IMR-90 (cell line): ENCODE results near the gene GPR89B. TPM values are rescaled to one million over a fixed set of nuclear protein-coding genes. Genes with fewer than 3 reads are reported as not detected.

Source experiments
- ATAC-seq: fragments of 200-7000 bp; cut with Tn5 transposase; 2 replicates; pipeline ENCODE4 v1.9.1; 2020; ENCODE audit warnings: low read depth, mild to moderate bottlenecking, moderate library complexity
- BruUV-seq: library from RNA; stranded (reverse); fragments of 400-500 nt; replicated peaks from 2 replicates; lab custom pipeline; 2021; lab: Mats Ljungman, UMichigan
- CTCF ChIA-PET: fragments of 300-600 bp; formaldehyde crosslinking; extraction: SDS; loops from one replicate; lab custom pipeline; 2021; ENCODE audit warnings: antibody characterized with exemption; lab: Yijun Ruan, JAX
- POLR2A ChIA-PET: fragments of 300-600 bp; sonication (Branson Sonifier 250); formaldehyde crosslinking; loops from one replicate; lab custom pipeline; 2022; ENCODE audit warnings: antibody characterized with exemption; ENCODE audit not compliant: unreplicated experiment; lab: Charles Lee
- DNase-seq: peaks from one replicate; pipeline ENCODE4 v3.0.0; 2013
- H2AFZ ChIP-seq: replicated peaks from 2 replicates; pipeline ENCODE3; 2013; ENCODE audit warnings: low read length, mild to moderate bottlenecking; ENCODE audit not compliant: poor library complexity
- H2AK5ac ChIP-seq: 2 replicates; pipeline ENCODE4 v1.6.1; 2013; ENCODE audit warnings: low read depth, low read length, inconsistent platforms
- H2AK9ac ChIP-seq: replicated peaks from 2 replicates; pipeline ENCODE3; 2013; ENCODE audit warnings: mild to moderate bottlenecking, low read depth, low read length, moderate library complexity; ENCODE audit not compliant: poor library complexity
- H2BK120ac ChIP-seq: 2 replicates; pipeline ENCODE4 v1.6.1; 2013; ENCODE audit warnings: low read depth, low read length, inconsistent platforms
- H2BK15ac ChIP-seq: 3 replicates; pipeline ENCODE4 v1.6.1; 2013; ENCODE audit warnings: low read depth, low read length, inconsistent platforms
- H2BK20ac ChIP-seq: 2 replicates; pipeline ENCODE4 v1.6.1; 2013; ENCODE audit warnings: low read depth, mild to moderate bottlenecking, inconsistent platforms, low read length, moderate library complexity
- H2BK5ac ChIP-seq: 2 replicates; pipeline ENCODE4 v1.6.1; 2013; ENCODE audit warnings: mild to moderate bottlenecking, low read depth, low read length, inconsistent platforms; ENCODE audit not compliant: poor library complexity, severe bottlenecking
- H3K14ac ChIP-seq: replicated peaks from 2 replicates; pipeline ENCODE4 v1.6.1; 2013; ENCODE audit warnings: low read depth, low read length, inconsistent platforms
- H3K18ac ChIP-seq: 2 replicates; pipeline ENCODE4 v1.6.1; 2013; ENCODE audit warnings: low read depth, low read length, control low read depth
- H3K23ac ChIP-seq: 2 replicates; pipeline ENCODE4 v1.6.1; 2013; ENCODE audit warnings: low read depth, low read length, inconsistent platforms
- H3K27ac ChIP-seq: 2 replicates; pipeline ENCODE4 v1.5.1; 2013; ENCODE audit warnings: mild to moderate bottlenecking, control low read depth, low read length; ENCODE audit not compliant: insufficient read depth
- H3K27me3 ChIP-seq: 2 replicates; pipeline ENCODE4 v1.6.1; 2013; ENCODE audit warnings: low read length; ENCODE audit not compliant: control insufficient read depth, insufficient read depth
- H3K36me3 ChIP-seq: 2 replicates; pipeline ENCODE4 v1.6.1; 2013; ENCODE audit warnings: low read length, mixed read lengths; ENCODE audit not compliant: control insufficient read depth, insufficient read depth
- H3K4ac ChIP-seq: 2 replicates; pipeline ENCODE4 v1.6.1; 2013; ENCODE audit warnings: low read depth, low read length, inconsistent platforms
- H3K4me1 ChIP-seq: 2 replicates; pipeline ENCODE4 v1.6.1; 2013; ENCODE audit warnings: low read length, mixed read lengths; ENCODE audit not compliant: control insufficient read depth, insufficient read depth
- H3K4me2 ChIP-seq: 2 replicates; pipeline ENCODE4 v1.6.1; 2013; ENCODE audit warnings: low read depth, mild to moderate bottlenecking, control low read depth, low read length, moderate library complexity
- H3K4me3 ChIP-seq: 2 replicates; pipeline ENCODE4 v1.5.1; 2013; ENCODE audit warnings: low read depth, mild to moderate bottlenecking, control low read depth, low read length, moderate library complexity; ENCODE audit not compliant: insufficient read depth
- H3K56ac ChIP-seq: 2 replicates; pipeline ENCODE4 v1.6.1; 2013; ENCODE audit warnings: low read length, inconsistent platforms; ENCODE audit not compliant: insufficient read depth; ENCODE audit errors: extremely low read depth
- H3K79me1 ChIP-seq, 2 experiments: 2 replicates each; pipeline ENCODE4 v1.6.1; 2013; ENCODE audit warnings: low read length in 2 of 2, inconsistent platforms in 1 of 2, low read depth in 1 of 2
- H3K9ac ChIP-seq: 2 replicates; pipeline ENCODE4 v1.6.1; 2013; ENCODE audit warnings: low read depth, low read length, control low read depth
- H3K9me1 ChIP-seq: 2 replicates; pipeline ENCODE4 v1.6.1; 2013; ENCODE audit warnings: low read length, inconsistent platforms; ENCODE audit not compliant: insufficient read depth
- H3K9me3 ChIP-seq: 2 replicates; pipeline ENCODE4 v1.6.1; 2013; ENCODE audit warnings: low read length; ENCODE audit not compliant: control insufficient read depth, insufficient read depth
- H4K20me1 ChIP-seq: 2 replicates; pipeline ENCODE4 v1.6.1; 2013; ENCODE audit warnings: low read length, inconsistent platforms; ENCODE audit not compliant: insufficient read depth
- H4K5ac ChIP-seq: 2 replicates; pipeline ENCODE4 v1.6.1; 2013; ENCODE audit warnings: mild to moderate bottlenecking, low read depth, low read length, control low read depth
- H4K8ac ChIP-seq, 2 experiments: 2 replicates each; pipeline ENCODE4 v1.6.1; 2013; ENCODE audit warnings: low read depth in 2 of 2, low read length in 2 of 2, control low read depth in 1 of 2, inconsistent platforms in 1 of 2
- H4K91ac ChIP-seq: 2 replicates; pipeline ENCODE4 v1.6.1; 2013; ENCODE audit warnings: low read depth, low read length, inconsistent platforms; ENCODE audit not compliant: insufficient read depth
- CEBPB ChIP-seq: IDR thresholded peaks from 2 replicates; pipeline ENCODE4 v1.6.1; 2012; ENCODE audit warnings: low read depth, low read length, improper control_type of control experiment
- CHD1 ChIP-seq: IDR thresholded peaks from 2 replicates; pipeline ENCODE4 v1.6.1; 2012; ENCODE audit warnings: low read depth, low read length, improper control_type of control experiment
- FOS ChIP-seq: fragments of 150-350 bp; IDR thresholded peaks from 2 replicates; pipeline ENCODE4 v1.6.1; 2016; ENCODE audit warnings: low read depth, low read length
- NFE2L2 ChIP-seq: fragments of 150-350 bp; IDR thresholded peaks from 2 replicates; pipeline ENCODE4 v1.6.1; 2016; ENCODE audit warnings: low read depth, mild to moderate bottlenecking, low read length
- POLR2A ChIP-seq: IDR thresholded peaks from 2 replicates; pipeline ENCODE4 v1.6.1; 2012; ENCODE audit warnings: mild to moderate bottlenecking, low read depth, low read length
- RCOR1 ChIP-seq: IDR thresholded peaks from 2 replicates; pipeline ENCODE4 v1.6.1; 2012; ENCODE audit warnings: mild to moderate bottlenecking, low read length, improper control_type of control experiment; ENCODE audit not compliant: insufficient replicate concordance
- SMC3 ChIP-seq: fragments of 150-350 bp; IDR thresholded peaks from 2 replicates; pipeline ENCODE4 v1.6.1; 2016; ENCODE audit warnings: low read depth, mild to moderate bottlenecking, antibody characterized with exemption, low read length, moderate library complexity
- WGBS, 2 experiments: methylation state at CpG; one replicate each; pipeline versions ENCODE4 v1.1.5 to v1.1.7; 2013; ENCODE audit warnings: missing lambda C conversion rate in 2 of 2; ENCODE audit not compliant: insufficient read length in 1 of 2; ENCODE audit errors: extremely low coverage in 2 of 2; 5-methylcytosine and 5-hydroxymethylcytosine counted together
- dilution Hi-C: fragments of 300-500 bp; cut with HindIII; formaldehyde crosslinking; loops from one replicate; pipeline ENCODE4 v1.14.3; 2018; ENCODE audit warnings: low sequenced_read_pairs; ENCODE audit not compliant: unreplicated experiment
- in situ Hi-C: fragments of 300-500 bp; cut with MboI; formaldehyde crosslinking; loops from 3 replicates; pipeline ENCODE4 v1.14.3; 2019; ENCODE audit warnings: low sequenced_read_pairs, inconsistent platforms, mixed read lengths
- intact Hi-C: fragments of 100-400 bp; cut with micrococcal nuclease; formaldehyde crosslinking; loops from 2 replicates; pipeline ENCODE4 v1.10.0; 2022
- polyA plus RNA-seq, 3 experiments: library from polyadenylated mRNA; depleted of rRNA; stranded (reverse); fragments of >200 nt; gene quantifications; 2 replicates each; pipeline ENCODE4 v1.2.3, GENCODE V29; 2012; ENCODE audit warnings: low replicate concordance in 1 of 3
- total RNA-seq: library from RNA; depleted of rRNA; stranded (reverse); fragments of >200 nt; gene quantifications from 2 replicates; pipeline ENCODE4 v1.2.3, GENCODE V29; 2012
- TF ChIP-seq, protein P1 (sequence below): conservative IDR thresholded peaks from 2 replicates; pipeline ENCODE4 v1.5.1; 2012; ENCODE audit warnings: mild to moderate bottlenecking, low read depth, low read length, improper control_type of control experiment

Gene GPR89B
- total and polyA plus RNA-seq, 2 of the 4 experiments (the other 2 are of a cell fraction), result 9.4 to 13.1 TPM

DNA sequence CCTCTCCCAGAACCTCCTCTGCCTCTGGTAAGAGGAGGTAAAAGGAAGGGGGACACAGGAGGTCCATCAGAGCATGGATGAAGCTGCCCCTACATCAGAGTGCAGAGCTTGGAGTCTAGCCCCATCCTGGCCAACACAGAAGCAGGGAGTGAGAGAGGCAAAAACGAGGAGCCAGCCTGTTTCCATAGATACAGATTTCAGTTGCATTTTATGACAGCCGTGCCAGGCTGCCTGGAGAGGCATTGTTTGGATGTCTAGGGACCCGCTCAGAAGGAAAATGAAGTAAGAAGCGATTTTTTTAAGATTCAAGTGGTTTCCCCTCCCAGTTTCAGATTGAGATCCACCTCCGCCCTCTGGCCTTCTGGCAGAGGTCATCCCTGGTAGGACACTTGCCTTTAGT, 37.1 kb upstream of the GPR89B start:
- TF ChIP-seq FOS (no peak), NFE2L2 (no peak), CHD1 (no peak), RCOR1 (no peak), CEBPB (no peak), POLR2A (no peak), SMC3 (no peak)
- TF ChIP-seq, protein P1, sequence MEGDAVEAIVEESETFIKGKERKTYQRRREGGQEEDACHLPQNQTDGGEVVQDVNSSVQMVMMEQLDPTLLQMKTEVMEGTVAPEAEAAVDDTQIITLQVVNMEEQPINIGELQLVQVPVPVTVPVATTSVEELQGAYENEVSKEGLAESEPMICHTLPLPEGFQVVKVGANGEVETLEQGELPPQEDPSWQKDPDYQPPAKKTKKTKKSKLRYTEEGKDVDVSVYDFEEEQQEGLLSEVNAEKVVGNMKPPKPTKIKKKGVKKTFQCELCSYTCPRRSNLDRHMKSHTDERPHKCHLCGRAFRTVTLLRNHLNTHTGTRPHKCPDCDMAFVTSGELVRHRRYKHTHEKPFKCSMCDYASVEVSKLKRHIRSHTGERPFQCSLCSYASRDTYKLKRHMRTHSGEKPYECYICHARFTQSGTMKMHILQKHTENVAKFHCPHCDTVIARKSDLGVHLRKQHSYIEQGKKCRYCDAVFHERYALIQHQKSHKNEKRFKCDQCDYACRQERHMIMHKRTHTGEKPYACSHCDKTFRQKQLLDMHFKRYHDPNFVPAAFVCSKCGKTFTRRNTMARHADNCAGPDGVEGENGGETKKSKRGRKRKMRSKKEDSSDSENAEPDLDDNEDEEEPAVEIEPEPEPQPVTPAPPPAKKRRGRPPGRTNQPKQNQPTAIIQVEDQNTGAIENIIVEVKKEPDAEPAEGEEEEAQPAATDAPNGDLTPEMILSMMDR, result no peak
- Histone ChIP-seq H3K9me1 (no peaks in the 10 kb centered on the region), H3K4me3 (no peak overlapping the region), H3K4ac (no peak overlapping the region), H2AK9ac (no peak overlapping the region), H3K4me2 (no peak overlapping the region), H4K5ac (no peak overlapping the region), H3K36me3 (no peaks in the 10 kb centered on the region), H3K9me3 (no peaks in the 10 kb centered on the region), H3K27ac (no peak overlapping the region), H3K14ac (no peak overlapping the region), H2AFZ (peak overlapping the region; percentile 37), H4K8ac (no peak overlapping the region), H2BK15ac (no peak overlapping the region), H2BK5ac (no peak overlapping the region), H3K27me3 (peaks cover 4% of the 10 kb centered on the region), H2BK120ac (no peak overlapping the region), H2AK5ac (no peak overlapping the region), H3K9ac (no peak overlapping the region), H4K91ac (no peak overlapping the region), H3K56ac (no peak overlapping the region), H3K23ac (no peak overlapping the region), H2BK20ac (no peak overlapping the region), H3K79me1 (no peaks in the 10 kb centered on the region), H3K4me1 (no peaks in the 10 kb centered on the region), H4K20me1 (no peaks in the 10 kb centered on the region), H3K18ac (no peak overlapping the region)
- ChIA-PET POLR2A (no interaction called here), CTCF (no interaction called here)
- no CpG with 5 or more reads among the region's 5 CpGs for WGBS, 2 experiments
- DNase-seq (no peak), ATAC-seq (no peak)
- intact Hi-C loops (loop anchor here (2.0 to 5.0 kb wide), 2 partner anchors 190 to 499 kb away; no protein-coding TSS in a partner anchor), in situ Hi-C loops (loop anchor here (10.0 to 25.0 kb wide), 2 partner anchors 256 to 404 kb away; no protein-coding TSS in a partner anchor), dilution Hi-C loops (no loop called here)
- no TSS peak for BruUV-seq
